Fibroblast of lung (primary cell): ENCODE measurements around the gene DAGLB. TPM values are rescaled to one million over a fixed set of nuclear protein-coding genes. Genes with fewer than 3 reads are reported as not detected.

Source experiments
- DNase-seq, 2 donors: peaks; one replicate each; pipeline versions ENCODE4 v3.0.0 to v3.0.0-alpha.2; 2010; ENCODE audit warnings: low read depth in 2 of 2
- H2AFZ ChIP-seq: 2 replicates; pipeline ENCODE4 v1.5.1; 2012; ENCODE audit warnings: low read length, control low read depth, inconsistent platforms
- H3K27ac ChIP-seq: 2 replicates; pipeline ENCODE4 v1.5.1; 2011; ENCODE audit warnings: low read length, control low read depth; ENCODE audit not compliant: insufficient read depth
- H3K27me3 ChIP-seq: 2 replicates; pipeline ENCODE4 v1.5.1; 2011; ENCODE audit warnings: mild to moderate bottlenecking, low read length; ENCODE audit not compliant: control insufficient read depth, insufficient read depth
- H3K36me3 ChIP-seq: 2 replicates; pipeline ENCODE4 v1.5.1; 2011; ENCODE audit warnings: low read length; ENCODE audit not compliant: control insufficient read depth, insufficient read depth
- H3K4me1 ChIP-seq: 2 replicates; pipeline ENCODE4 v1.5.1; 2011; ENCODE audit warnings: low read length; ENCODE audit not compliant: control insufficient read depth, insufficient read depth; ENCODE audit errors: extremely low read depth
- H3K4me2 ChIP-seq: 2 replicates; pipeline ENCODE4 v1.5.1; 2011; ENCODE audit warnings: low read length, control low read depth; ENCODE audit not compliant: insufficient read depth; ENCODE audit errors: extremely low read depth
- H3K4me3 ChIP-seq, 4 experiments: fragments of 200-600 bp in 1 of 4; sonication (generic) in 1 of 4; replicated peaks in 1 of 4; 2 replicates each; pipeline ENCODE4 v1.5.1; 2011 to 2016; ENCODE audit warnings: low read length in 4 of 4, low read depth in 3 of 4, mild to moderate bottlenecking in 3 of 4, control low read depth in 2 of 4, inconsistent platforms in 1 of 4, mixed read lengths in 1 of 4; ENCODE audit not compliant: insufficient read depth in 1 of 4; ENCODE audit errors: control extremely low read depth in 1 of 4
- H3K79me2 ChIP-seq: 2 replicates; pipeline ENCODE4 v1.5.1; 2012; ENCODE audit warnings: mild to moderate bottlenecking, low read length, inconsistent platforms; ENCODE audit not compliant: control insufficient read depth, insufficient read depth
- H3K9ac ChIP-seq: 2 replicates; pipeline ENCODE4 v1.5.1; 2011; ENCODE audit warnings: mild to moderate bottlenecking, low read length, control low read depth; ENCODE audit not compliant: insufficient read depth
- H3K9me3 ChIP-seq: 2 replicates; pipeline ENCODE4 v1.5.1; 2012; ENCODE audit warnings: low read depth, low read length; ENCODE audit not compliant: control insufficient read depth, insufficient read depth
- H4K20me1 ChIP-seq: 2 replicates; pipeline ENCODE4 v1.5.1; 2011; ENCODE audit warnings: low read length; ENCODE audit not compliant: control insufficient read depth, insufficient read depth; ENCODE audit errors: extremely low read depth
- EZH2 ChIP-seq: IDR thresholded peaks from 2 replicates; pipeline ENCODE4 v1.5.1; 2012; ENCODE audit warnings: low read length, control low read depth, mild to moderate bottlenecking; ENCODE audit errors: missing control alignments
- polyA plus RNA-seq, 2 donors: library from polyadenylated mRNA; depleted of rRNA in 1 of 2; stranded (reverse) in 1 of 2; unstranded in 1 of 2; fragments of >200 nt; gene quantifications; 2 replicates each; pipeline ENCODE4 v1.2.1, GENCODE V29; 2011 to 2012; ENCODE audit warnings: missing spikeins in 1 of 2
- total RNA-seq: library from RNA; depleted of rRNA; stranded (reverse); fragments of >200 nt; gene quantifications from 2 replicates; pipeline ENCODE4 v1.2.1, GENCODE V29; 2014
- TF ChIP-seq, protein P1 (sequence below), 2 donors: IDR thresholded peaks in 1 of 2; conservative IDR thresholded peaks in 1 of 2; 1 replicate in 1 of 2; 2 replicates in 1 of 2; pipeline ENCODE4 v1.5.1; 2011 to 2012; ENCODE audit warnings: low read length in 2 of 2, control low read depth in 1 of 2, inconsistent platforms in 1 of 2, low read depth in 1 of 2, mild to moderate bottlenecking in 1 of 2

DAGLB gene
- total and polyA plus RNA-seq, 2 donors (not counting 1 experiment from before 2014, with no cell fraction given), result 17.3 to 22.6 TPM

DNA sequence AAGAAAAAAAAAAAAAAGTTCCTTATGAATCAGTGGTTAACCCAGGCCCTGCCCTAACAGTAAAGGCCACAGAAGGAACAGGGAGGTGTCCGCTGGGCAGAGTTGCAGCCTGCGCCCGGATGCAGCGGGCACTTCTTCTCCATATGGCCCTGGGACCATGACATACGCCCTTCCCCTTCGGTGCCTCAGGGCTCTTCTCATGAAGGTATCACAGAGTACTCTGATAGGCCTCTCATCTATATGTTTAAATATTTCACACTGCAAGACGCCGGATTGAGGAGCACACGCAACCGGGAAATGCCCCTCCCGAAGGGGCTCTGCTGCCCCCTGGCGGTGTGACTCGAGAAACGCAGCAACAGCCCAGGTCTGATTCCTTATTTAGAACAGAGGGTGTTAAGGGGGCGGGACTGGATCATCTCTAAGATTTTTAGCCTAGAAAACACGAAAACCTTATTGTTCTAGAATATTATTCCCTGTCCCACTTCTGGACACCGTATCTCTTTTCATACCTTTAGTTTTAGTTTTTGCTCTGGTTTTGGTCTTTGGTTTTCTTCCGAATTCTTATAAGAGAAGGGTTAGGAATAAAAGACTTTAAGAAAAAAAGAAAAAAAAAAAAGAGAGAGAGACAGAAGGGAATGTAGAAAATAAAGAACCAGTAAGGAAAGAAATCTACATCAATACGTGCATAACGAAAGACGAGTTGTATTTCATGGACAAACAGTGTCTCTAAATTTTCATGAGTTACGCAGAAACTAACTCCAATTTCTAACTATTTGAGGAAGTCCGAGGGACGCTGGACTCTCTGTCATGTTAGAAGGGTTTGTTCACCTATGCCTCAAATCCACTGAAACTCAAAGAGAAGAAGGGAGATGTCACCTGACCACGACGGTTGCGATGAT lies 12.0 kb downstream of the DAGLB start:
- no peak for TF ChIP-seq EZH2
- TF ChIP-seq, protein P1, sequence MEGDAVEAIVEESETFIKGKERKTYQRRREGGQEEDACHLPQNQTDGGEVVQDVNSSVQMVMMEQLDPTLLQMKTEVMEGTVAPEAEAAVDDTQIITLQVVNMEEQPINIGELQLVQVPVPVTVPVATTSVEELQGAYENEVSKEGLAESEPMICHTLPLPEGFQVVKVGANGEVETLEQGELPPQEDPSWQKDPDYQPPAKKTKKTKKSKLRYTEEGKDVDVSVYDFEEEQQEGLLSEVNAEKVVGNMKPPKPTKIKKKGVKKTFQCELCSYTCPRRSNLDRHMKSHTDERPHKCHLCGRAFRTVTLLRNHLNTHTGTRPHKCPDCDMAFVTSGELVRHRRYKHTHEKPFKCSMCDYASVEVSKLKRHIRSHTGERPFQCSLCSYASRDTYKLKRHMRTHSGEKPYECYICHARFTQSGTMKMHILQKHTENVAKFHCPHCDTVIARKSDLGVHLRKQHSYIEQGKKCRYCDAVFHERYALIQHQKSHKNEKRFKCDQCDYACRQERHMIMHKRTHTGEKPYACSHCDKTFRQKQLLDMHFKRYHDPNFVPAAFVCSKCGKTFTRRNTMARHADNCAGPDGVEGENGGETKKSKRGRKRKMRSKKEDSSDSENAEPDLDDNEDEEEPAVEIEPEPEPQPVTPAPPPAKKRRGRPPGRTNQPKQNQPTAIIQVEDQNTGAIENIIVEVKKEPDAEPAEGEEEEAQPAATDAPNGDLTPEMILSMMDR (conservative IDR thresholded peaks at IDR 0.05 in 1 of 2, IDR thresholded peaks at IDR 0.05 in 1 of 2; ENCODE audit: low read depth in 1 of 2, low read length in 2 of 2), result peak; percentile 96
- Histone ChIP-seq H3K36me3 (peaks cover 14% of the 10 kb centered on the region), H3K4me1 (no peaks in the 10 kb centered on the region), H3K9ac (no peak overlapping the region), H3K9me3 (no peaks in the 10 kb centered on the region), H4K20me1 (no peaks in the 10 kb centered on the region), H3K4me2 (no peak overlapping the region), H3K4me3 (no peak overlapping the region), H3K27ac (no peak overlapping the region), H3K27me3 (no peaks in the 10 kb centered on the region), H2AFZ (no peak overlapping the region), H3K79me2 (peaks cover 46% of the 10 kb centered on the region)
- peak; percentile 61 to 82 for DNase-seq

DNA sequence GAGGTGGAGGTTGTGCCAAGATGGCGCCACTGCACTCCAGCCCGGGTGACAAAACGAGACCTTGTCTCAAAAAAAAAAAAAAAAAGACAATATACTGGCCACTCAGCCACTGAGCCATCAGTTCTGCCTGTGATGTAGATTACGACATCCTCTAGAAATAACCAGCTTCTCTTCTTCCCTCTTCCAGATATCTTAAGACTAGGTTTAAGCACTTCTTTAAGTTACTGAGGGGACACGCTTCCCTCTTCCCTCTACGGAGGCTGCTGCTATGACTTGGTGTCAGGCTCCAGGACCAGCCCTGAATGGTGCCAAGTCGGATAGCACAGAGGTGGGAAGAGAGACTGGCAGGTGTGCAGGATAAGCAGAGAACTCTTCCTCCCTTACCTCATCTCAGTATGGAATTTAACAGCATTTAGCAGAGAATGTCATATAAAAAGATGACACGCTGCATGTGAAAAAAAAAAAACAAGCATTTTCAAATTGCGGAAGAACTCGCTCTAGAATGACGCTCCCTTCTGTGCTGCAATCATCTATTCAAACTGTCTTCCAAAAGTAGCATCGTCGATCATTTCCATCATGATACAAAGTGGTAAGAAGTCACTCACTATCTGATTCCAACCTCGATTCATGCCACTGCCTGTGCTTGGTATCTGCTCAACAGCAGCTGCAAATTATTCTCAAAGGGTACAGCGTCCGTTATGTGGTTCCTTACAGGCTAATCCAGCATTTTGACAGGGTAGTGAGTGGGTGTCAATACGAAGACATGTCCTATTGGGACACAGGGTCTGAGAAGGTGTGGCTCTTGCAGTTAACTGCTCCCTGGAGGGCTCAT lies 13.8 kb downstream of the DAGLB start:
- DNase-seq, result no peak
- TF ChIP-seq, protein P1 (conservative IDR thresholded peaks at IDR 0.05 in 1 of 2, IDR thresholded peaks at IDR 0.05 in 1 of 2; ENCODE audit: low read depth in 1 of 2, low read length in 2 of 2), result no peak
- TF ChIP-seq EZH2, result no peak
- H2AFZ ChIP-seq, result no peak overlapping the region
- H3K27ac ChIP-seq, result no peak overlapping the region
- H3K36me3 ChIP-seq, result peaks cover 13% of the 10 kb centered on the region
- no peaks in the 10 kb centered on the region for H4K20me1 ChIP-seq
- H3K27me3 ChIP-seq, result no peaks in the 10 kb centered on the region
- H3K4me1 ChIP-seq, result no peaks in the 10 kb centered on the region
- H3K4me3 ChIP-seq, result no peak overlapping the region
- H3K79me2 ChIP-seq, result peaks cover 32% of the 10 kb centered on the region
- H3K4me2 ChIP-seq, result no peak overlapping the region
- no peak overlapping the region for H3K9ac ChIP-seq
- H3K9me3 ChIP-seq, result no peaks in the 10 kb centered on the region

DNA sequence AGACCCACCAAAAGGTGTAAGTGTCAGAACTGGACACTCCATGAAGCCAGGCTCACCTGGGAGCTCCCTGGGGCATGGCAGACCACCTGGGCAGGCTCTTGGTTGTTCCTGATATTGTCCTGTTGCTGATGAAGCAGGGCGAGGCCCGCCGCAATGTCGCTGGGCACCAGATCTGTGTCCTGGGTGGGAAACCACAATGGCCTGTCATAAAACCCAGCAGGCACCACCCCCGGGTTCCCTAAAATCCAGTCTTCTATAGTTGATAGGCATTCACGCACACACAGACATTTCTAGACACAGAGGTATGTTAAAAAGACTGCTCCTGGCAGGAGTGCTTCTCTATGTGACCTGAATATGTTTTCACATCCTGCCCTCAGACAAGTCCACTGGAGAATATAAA lies 15.0 kb downstream of the DAGLB start:
- H3K36me3 ChIP-seq, result peaks cover 15% of the 10 kb centered on the region
- TF ChIP-seq EZH2, result no peak
- TF ChIP-seq, protein P1 (conservative IDR thresholded peaks at IDR 0.05 in 1 of 2, IDR thresholded peaks at IDR 0.05 in 1 of 2; ENCODE audit: low read depth in 1 of 2, low read length in 2 of 2), result no peak
- no peaks in the 10 kb centered on the region for H4K20me1 ChIP-seq
- H3K9me3 ChIP-seq, result no peaks in the 10 kb centered on the region
- H3K27ac ChIP-seq, result no peak overlapping the region
- peaks cover 25% of the 10 kb centered on the region for H3K79me2 ChIP-seq
- no peak overlapping the region for H3K4me2 ChIP-seq
- H3K4me3 ChIP-seq, result no peak overlapping the region
- no peak for DNase-seq
- H3K9ac ChIP-seq, result no peak overlapping the region
- H3K4me1 ChIP-seq, result no peaks in the 10 kb centered on the region
- H3K27me3 ChIP-seq, result no peaks in the 10 kb centered on the region
- no peak overlapping the region for H2AFZ ChIP-seq
